ENCODE measurements around the gene PIK3CD.
"Not testable (repeated sequence)": the region's sequence is repeated elsewhere in the genome, so short reads cannot be mapped to it uniquely, and the experiment has no call there.

Gene PIK3CD

GRCh38 chr1:9624081-9624480 is 27.4 kb upstream of the PIK3CD start:
- DNase-seq = no peak

GRCh38 chr1:9625030-9625429 is 26.5 kb upstream of the PIK3CD start:
- DNase-seq = not testable (repeated sequence)

GRCh38 chr1:9626201-9626608 is 25.3 kb upstream of the PIK3CD start:
- DNase-seq = no peak

GRCh38 chr1:9628541-9629444 is 22.7 kb upstream of the PIK3CD start:
- DNase-seq = peak; percentile 42

- DNase-seq = peak; percentile 46
Observed at GRCh38 chr1:9629445-9630201, 21.9 kb upstream of the PIK3CD start.

- no peak for DNase-seq
Observed at GRCh38 chr1:9630331-9631111, 21.0 kb upstream of the PIK3CD start.

GRCh38 chr1:9631613-9632012 is 19.9 kb upstream of the PIK3CD start:
- DNase-seq = no peak

- DNase-seq = no peak
Observed at GRCh38 chr1:9633493-9633892, 18.0 kb upstream of the PIK3CD start.

GRCh38 chr1:9634582-9634981 is 16.9 kb upstream of the PIK3CD start:
- no peak for DNase-seq

- no peak for DNase-seq
Observed at GRCh38 chr1:9639227-9639626, 12.3 kb upstream of the PIK3CD start.

GRCh38 chr1:9643351-9644256 is 7.9 kb upstream of the PIK3CD start:
- no peak for DNase-seq

- DNase-seq = no peak
Observed at GRCh38 chr1:9646037-9646436, 5.5 kb upstream of the PIK3CD start.

- DNase-seq = no peak
Observed at GRCh38 chr1:9648171-9648570, 3.4 kb upstream of the PIK3CD start.

- no peak for DNase-seq
Observed at GRCh38 chr1:9649769-9650168, 1.8 kb upstream of the PIK3CD start.

GRCh38 chr1:9651220-9651564 is 339 bp upstream of the PIK3CD start:
- no peak for DNase-seq

GRCh38 chr1:9652379-9653209 is 1.1 kb downstream of the PIK3CD start:
- DNase-seq = no peak

- no peak for DNase-seq
Observed at GRCh38 chr1:9653210-9653490, 1.6 kb downstream of the PIK3CD start.

- peak; percentile 23 for DNase-seq
Observed at GRCh38 chr1:9653491-9654050, 2.0 kb downstream of the PIK3CD start.

GRCh38 chr1:9654051-9654833 is 2.7 kb downstream of the PIK3CD start:
- DNase-seq = no peak

All from activated T-cell treated with anti-CD3 and anti-CD28 coated beads for 4 hours (primary cell).